Stimulated activated CD8-positive, alpha-beta memory T cell treated with anti-CD3 and anti-CD28 coated beads, Interleukin-15, amount 100 ng/mL, for 24 hours (primary cell): ENCODE results near the gene TRNAU1AP.
"Not testable (repeated sequence)": the region's sequence is repeated elsewhere in the genome, so short reads cannot be mapped to it uniquely, and the experiment has no call there.

ENCODE experiments used
- DNase-seq: peaks from one replicate; pipeline ENCODE4 v3.0.0-alpha.2; 2020; ENCODE audit warnings: low read depth

The TRNAU1AP gene

DNA sequence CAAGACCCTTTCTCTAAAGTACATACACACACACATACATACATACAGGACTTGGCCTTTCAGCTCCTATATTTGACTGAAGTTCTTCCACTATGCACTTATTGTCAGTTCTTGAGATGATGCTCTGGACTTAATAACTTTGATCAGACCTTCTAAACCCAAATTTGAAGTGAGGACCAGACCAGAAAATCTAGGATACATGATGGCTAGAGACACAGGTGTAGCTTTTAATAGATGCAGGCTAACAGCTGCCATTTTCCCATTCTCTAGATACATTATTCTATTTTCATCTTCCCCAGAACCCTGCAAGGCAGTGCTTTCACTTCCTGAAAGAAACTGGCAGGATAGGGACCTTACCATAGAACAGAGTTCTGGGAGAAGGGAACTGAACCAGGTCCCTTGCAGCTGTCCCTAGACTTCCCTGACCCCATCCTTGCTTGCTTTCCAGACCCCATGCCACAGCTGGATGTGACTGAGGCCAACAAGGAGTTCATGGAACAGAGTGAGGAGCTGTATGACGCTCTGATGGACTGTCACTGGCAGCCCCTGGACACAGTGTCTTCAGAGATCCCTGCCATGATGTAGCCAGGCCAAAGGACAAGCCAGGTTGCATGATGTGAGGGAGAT, 24.3 kb downstream of the TRNAU1AP start:
- peak; percentile 22 for DNase-seq

GRCh38 chr1:28577738-28578536, 25.1 kb downstream of the TRNAU1AP start:
- no peak for DNase-seq

GRCh38 chr1:28578696-28579218, 25.9 kb downstream of the TRNAU1AP start:
- DNase-seq = no peak

- DNase-seq = no peak
Measured at GRCh38 chr1:28579401-28579800, 26.5 kb downstream of the TRNAU1AP start.

GRCh38 chr1:28580722-28581530, 28.0 kb downstream of the TRNAU1AP start:
- DNase-seq = peak; percentile 14

GRCh38 chr1:28581531-28582247, 28.8 kb downstream of the TRNAU1AP start:
- DNase-seq = peak; percentile 90

DNA sequence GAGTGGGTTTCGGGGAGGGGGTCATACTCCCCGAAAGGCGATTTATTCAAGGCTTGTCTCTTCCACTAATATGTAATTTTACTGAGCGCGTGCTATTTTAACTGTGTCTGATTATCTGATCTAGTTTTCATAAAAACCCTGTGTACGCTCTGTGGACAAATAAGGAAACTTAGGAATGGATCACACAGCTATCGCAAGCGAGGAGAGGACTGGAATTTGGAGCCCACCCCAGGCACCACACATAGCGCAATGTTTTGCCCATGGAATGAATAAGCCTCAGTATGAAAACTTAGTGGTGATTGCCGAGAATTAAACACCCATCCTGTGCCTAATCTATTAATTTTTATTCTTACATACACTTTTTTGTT, 29.3 kb downstream of the TRNAU1AP start:
- DNase-seq = no peak

- DNase-seq = not testable (repeated sequence)
Measured at GRCh38 chr1:28586585-28587391, 33.9 kb downstream of the TRNAU1AP start.

DNA sequence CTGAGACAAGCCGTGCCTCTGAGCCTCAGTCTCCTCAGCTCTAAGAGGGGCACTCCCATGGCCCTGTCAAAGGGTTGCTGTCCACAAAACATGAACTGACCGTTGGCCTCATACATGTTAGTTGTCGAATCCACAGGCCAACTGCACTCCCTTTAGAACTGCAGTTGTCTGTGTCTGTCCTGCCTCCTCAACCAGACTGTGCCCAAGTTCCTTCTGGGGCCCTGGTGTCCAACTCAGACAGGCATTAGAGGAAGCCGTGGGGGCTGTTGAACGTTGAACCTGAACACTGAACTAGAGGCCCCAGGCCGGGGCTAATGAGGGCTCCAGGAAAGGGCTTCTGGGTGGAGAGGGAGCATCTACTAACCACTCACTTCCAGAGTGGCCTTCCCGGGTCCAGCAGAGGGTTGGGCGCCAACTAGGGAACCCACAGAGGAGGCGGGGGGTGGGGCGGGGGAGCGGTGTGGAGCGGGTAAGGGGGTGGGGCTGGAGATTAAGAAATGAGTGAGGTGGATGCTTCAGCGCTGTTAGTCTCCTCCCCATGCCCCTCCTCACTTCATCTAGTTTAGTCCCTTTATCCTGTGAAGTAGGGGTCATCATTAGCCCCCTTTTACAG, 38.9 kb downstream of the TRNAU1AP start, which contains the start of gene RAB42:
Gene RAB42, plus strand, starts transcription at position 558 of the 613 bp plus-strand sequence. CDS start 247 bp downstream, outside the sequence.
- no peak for DNase-seq

GRCh38 chr1:28592321-28593071, 39.6 kb downstream of the TRNAU1AP start:
- DNase-seq = no peak

DNA sequence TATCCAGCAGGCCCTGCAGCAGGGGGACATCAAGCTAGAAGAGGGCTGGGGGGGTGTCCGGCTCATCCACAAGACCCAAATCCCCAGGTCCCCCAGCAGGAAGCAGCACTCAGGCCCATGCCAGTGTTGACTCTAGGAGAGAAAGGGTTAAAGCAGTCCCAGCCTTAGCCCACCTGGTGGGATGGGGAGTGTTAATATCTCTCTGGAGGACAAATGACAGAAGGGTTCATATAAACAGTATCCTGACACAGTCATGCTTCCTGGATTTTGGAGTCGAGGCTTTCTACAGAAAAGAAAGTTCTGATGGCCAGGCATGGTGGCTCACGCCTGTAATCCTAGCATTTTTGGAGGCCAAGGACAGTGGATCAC, 41.1 kb downstream of the TRNAU1AP start:
- DNase-seq = not testable (repeated sequence)

DNA sequence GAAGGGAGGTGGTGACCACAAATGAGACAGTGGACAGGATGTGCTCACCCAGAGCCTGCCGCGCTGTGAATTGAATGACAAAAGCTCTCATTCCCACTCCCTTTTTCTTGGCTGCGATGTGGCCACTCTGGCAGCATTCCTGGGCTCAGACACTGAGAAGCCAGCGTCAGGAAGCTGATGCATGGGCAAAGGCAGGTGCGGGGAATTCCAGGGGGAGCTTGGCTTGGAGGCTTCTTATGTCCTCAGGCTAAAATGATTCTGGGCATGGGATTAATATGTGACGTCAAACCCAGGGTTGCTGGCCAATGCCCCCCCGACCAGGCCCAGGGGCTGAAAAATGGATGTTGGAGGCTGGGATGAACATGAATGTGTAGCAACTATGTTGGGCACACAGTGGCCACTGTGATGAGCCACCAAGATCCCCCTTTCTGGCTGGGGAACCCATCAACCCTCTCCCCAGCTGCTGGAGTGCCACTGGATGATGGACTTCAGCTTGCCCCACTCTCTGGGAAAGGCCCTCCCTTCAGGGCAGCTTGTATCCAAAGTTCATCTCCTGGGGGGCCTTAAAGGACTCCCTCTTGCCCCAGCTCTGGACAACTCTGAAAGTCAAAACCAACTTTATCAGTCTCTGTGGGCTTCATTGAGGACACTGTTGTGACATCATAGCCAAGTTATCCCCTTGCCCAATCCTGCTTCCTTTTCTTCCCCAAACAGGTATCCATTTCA, 42.0 kb downstream of the TRNAU1AP start:
- DNase-seq = not testable (repeated sequence)

- no peak for DNase-seq
Measured at GRCh38 chr1:28595412-28596191, 42.7 kb downstream of the TRNAU1AP start.

DNA sequence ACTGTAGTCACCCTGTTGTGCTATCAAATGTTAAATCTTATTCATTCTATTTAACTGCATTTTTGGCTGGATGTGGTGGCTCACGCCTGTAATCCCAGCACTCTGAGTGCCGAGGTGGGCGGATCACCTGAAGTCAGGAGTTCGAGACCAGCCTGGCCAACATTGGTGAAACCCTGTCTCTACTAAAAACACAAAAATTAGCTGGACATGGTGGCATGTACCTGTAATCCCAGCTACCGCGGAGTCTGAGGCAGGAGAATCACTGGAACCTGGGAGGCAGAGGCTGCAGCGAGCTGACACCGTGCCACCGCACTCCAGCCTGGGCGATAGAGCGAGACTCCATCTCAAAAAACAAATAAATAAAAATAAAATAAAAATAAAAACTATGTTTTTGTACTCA, 43.4 kb downstream of the TRNAU1AP start:
- DNase-seq = not testable (repeated sequence)

DNA sequence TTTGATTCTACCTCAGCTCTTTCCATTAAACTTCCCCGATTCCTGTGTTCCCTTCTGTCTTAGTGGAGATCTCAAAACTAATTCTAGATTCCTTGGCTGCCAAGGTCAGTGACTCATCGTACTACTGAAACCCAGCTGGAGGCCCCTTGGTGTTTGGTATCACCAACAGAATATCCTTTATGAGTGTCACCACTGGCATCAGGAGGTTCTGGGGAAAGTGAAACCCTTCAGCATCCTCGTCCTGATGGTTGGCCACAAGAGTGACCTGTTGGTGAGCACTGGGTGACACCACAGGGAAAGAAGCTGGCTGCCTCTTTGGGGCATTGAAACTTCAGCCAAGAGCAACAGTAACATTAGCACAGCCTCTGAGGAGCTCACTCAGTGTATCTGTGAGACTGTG, 48.8 kb downstream of the TRNAU1AP start:
- DNase-seq = no peak

DNA sequence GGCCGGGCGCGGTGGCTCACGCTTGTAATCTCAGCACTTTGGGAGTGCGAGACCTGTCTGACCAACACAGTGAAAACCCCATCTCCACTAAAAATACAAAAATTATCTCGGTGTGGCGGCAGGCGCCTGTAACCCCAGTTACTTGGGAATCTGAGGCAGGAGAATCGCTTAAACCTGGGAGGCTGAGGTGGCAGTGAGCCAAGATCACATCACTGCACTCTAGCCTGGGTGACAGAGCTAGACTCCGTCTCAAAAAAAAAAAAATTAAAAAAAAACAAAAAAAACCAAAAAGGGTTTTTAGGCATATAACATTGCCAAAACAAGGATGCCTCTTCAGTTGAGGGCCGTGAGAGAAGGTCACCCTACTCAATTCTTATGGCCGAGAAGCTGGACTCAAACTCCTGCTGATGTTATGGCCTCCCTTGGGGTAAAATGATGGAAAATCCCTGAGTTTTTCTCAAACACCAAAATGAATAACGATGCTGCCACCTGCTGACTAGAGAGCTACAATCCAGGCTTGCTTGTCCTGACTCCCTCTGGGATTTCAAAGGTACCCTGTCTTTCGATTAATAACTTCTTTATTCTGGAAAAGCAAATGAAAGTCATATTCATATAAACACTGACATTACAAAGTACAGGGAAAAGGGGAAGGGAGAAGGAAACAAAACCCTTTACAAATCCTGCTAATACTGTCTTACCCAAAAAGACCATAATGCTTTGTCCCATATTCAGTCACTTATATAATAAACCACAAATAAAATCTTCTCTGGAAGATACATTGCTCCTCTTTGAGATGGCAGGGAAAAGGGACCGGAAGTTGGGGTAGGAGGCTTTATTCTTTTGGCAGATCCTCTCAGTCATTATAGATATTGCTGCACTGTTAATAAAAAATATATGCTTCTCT, 49.9 kb downstream of the TRNAU1AP start:
- DNase-seq = no peak

- no peak for DNase-seq
Measured at GRCh38 chr1:28604411-28604810, 51.5 kb downstream of the TRNAU1AP start.
